Stimulated activated CD4-positive, alpha-beta T cell treated with anti-CD3 and anti-CD28 coated beads, Interleukin-15, amount 100 ng/mL, for 48 hours (primary cell): ENCODE results near the gene OR2T1.
"Not testable (repeated sequence)": the region's sequence is repeated elsewhere in the genome, so short reads cannot be mapped to it uniquely, and the experiment has no call there.

Experiments used
- DNase-seq, 2 donors: peaks; one replicate each; pipeline ENCODE4 v3.0.0-alpha.2; 2020; ENCODE audit warnings: low read depth in 2 of 2

OR2T1 gene

DNA sequence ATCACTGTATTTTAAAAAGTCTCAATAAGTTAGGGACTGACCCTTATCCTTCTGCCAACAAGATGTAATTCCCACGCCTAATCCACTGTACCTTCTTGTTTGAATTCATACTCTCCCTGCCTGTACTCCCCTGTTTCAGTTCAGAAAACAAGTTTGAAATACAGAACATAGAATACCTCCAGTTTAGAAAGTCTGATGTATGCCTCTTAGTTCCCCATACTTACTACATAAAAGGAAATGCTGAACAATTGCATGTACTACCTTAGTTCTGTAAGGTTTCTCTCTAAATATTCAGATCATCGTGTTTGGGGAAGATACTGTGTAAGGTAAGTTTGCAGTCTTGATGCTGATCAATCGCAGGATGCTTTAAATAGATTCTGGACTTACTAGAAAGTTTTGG is 33.5 kb downstream of the OR2T1 start:
- not testable (repeated sequence) for DNase-seq

DNA sequence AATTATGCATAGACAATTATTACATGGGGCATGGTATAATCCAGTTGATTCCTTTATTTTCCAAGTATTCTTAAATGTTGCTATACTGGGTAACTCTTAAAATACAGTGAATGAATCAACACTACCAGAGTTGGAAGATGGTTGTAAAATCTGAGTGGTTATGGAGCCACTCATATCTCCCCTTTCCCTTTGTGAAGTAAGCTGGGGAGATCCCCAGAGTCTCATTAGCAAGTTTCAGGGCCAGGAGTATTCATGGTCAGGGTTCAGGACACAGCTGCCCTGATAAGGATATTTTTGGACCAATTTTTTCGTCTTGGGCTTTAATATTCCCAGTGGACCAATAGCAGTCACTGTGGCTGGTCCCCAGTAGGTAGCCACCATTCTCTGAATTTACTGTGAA is 35.8 kb downstream of the OR2T1 start:
- DNase-seq = not testable (repeated sequence)

DNA sequence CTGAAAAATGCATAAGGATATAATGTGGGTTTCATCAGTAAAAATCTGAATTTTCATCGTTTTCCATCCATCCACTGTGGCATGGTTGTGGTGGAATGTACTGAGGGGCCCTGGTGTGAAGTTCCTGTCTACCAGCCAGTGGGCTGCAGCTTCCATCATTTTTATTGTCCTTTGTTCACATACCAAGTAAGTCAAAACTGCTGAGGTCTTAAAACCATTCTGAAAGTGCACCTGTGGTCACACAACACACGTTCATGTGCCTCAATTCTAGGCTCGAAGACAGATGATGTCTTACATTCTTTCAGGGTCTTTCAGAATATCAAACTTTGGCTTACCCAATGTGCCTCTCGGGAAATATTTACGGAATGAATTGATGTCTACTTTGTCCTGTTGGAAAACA is 36.4 kb downstream of the OR2T1 start:
- not testable (repeated sequence) for DNase-seq

DNA sequence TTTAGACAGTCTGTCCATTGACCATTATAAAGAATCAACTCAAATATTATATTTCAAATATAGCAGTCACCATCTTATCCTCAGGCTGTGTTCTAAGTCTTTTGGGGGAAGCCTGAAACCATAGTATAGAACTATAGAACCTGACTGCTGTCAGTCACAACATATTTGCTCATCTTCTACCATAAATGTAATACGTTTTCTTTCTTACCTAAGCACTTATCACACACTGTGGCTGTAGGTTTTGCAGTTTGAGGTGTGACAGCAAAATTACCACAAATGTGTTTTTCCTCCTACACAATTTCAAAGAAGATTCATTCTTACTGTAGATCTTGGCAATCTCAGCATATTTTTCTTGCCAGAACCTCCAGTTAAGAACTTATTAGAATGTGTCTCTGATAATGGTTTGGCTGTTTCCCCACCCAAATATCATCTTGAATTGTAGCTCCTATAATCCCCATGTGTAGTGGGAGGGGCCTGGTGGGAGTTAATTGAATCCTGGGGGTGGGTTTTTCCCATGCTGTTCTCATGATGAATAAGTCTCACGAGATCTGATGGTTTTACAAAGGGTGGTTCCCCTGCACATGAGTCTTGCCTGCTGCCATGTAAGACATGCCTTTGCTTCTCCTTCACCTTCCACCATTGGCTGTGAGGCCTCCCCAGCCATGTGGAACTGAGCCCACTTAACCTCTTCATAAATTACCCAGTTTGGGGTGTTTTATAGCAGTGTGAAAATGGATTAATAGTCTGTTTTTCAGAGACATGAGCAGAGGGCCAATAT is 39.8 kb downstream of the OR2T1 start:
- not testable (repeated sequence) for DNase-seq

DNA sequence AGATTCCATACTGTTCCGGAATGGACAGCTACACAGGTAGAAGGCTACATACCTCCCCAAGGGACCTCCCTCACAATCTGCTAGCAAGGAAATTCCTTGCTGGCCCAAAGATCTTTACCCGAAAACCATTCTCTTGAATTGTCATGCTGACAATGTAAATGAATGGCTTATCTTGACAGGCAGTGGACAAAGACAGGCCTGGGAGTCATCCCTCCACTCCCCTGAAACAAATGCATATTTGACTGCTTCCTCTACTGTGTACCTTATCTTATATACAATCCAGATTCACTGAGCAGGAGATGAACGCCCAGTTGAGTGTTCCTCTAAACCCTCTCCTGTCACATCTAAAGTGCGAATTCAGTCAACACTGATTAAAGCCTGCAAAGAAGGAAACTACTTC is 41.8 kb downstream of the OR2T1 start:
- not testable (repeated sequence) for DNase-seq

DNA sequence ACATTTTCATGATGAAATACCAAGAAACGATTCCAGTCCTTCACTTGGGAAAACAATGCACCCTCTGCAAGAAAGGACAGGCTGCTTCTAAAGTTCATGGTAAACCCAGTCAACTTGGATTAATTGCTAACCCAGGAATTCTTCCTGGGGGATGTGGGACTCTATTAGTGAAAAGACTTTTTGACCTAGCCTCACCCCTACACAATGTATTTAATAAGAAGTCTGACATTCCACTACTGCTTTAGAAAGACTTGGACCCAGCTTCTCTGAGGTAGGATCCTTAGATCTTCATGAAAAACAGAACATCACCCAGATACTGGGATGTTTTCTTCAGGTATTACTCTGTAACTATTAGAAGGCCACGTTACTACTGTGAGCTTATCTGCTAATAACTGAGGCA is 42.6 kb downstream of the OR2T1 start, which contains the start of gene OR2T2:
OR2T2 (plus strand) TSS at position 239 of the 400 bp plus-strand sequence. CDS start 7,161 bp downstream, outside the sequence.
- DNase-seq = not testable (repeated sequence)

DNA sequence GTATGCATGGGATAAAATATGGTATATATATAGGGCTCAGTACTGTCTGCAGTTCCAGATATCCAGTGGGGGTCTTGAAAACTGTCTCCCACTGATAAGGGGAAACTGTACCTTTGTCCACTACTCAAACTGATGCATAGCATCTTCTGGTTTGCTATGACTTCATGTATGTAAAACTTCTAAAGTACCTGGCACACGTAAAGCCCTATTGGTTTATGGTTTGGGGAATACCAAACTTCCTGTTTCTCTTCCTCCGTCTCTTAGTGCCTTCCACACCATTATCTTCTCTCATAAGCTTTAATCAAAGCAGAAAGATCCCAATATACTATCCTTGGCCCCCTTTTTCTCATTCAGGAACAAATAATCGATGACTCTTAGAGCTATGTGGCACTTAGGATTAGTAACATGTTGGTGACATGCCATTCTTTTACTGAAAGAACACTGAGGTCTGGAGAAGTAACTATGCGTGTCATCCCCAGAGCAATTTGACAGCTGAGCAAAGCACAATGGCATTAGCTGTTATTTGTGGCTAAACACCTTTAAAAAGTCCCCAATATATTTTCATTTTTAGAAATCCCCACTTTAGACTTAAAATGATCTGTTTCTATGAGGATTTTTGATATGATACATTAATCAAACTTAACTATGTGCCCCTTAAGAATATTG is 45.7 kb downstream of the OR2T1 start:
- DNase-seq = not testable (repeated sequence)

DNA sequence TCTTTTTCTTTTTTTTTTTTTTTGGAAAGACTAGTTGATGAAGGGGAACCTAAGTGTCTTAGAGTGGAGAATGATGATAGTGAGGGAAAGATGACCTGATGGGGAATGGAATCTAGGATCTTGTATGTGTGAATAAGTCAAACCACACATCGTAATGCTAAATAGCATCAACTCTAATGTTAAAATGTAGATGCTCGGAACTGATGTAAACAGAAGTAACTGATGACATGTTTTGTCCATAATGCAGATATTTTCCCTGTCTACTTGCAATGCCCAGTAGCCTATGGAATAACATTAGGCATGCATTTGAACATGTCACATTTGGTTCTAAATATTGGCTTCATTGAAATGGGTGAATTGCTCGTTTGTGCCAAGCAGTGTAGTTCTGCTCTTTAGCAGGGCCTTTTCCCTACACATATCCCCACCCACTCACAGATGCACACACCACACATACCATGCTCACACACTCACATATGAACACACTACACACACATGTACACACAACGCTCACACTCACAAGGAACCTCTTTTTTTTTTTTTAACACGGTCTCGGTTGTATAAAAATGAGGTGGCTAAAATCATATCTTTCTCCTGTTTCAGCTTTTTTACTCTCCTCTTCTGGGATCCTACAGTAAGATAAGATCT is 47.1 kb downstream of the OR2T1 start:
- DNase-seq = not testable (repeated sequence)

DNA sequence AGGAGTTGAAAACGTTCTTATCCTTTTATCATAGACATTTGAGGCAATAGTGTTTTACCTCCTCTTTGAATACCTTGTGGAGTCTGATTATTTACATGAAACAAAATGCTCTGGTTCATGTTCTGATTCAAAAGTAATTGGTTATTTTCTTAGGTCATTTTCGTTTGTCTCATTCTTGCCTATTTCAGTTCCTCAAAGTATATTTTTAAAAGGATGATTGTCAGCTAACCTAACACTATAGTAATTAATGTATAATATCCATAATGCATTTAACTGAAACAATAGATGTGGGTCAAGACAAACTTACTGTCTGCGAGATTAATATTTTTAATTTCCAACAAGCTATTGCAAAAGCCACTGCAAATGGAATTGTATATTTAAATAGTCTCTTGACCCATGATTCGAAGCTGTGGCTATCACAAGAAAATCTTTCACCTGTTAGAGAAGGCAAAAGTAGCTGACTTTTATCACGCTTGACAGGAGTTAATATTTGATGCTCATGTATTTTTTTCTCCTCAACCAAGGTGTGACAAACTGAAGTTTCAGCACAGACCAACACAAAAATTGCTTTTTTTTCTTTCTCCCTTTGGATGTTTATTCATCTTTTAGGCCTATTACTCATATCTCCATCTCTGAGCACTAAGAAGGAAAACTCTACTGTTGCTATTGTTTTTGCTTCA is 47.8 kb downstream of the OR2T1 start:
- DNase-seq = not testable (repeated sequence)

DNA sequence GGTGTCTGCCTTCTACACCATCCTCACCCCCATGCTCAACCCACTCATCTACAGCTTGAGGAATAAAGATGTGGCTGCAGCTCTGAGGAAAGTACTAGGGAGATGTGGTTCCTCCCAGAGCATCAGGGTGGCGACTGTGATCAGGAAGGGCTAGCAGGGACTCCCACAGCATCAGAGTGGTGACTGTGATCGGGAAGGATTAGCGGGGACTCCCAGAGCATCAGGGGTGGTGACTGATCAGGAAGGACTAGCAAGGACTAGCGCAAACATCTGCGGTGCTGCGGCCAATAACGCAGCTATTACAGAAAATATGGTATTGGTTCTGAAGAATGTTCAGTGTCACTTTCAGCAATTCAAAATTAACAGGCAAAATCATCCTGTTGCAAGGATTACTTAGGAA is 50.8 kb downstream of the OR2T1 start:
- DNase-seq = not testable (repeated sequence)

DNA sequence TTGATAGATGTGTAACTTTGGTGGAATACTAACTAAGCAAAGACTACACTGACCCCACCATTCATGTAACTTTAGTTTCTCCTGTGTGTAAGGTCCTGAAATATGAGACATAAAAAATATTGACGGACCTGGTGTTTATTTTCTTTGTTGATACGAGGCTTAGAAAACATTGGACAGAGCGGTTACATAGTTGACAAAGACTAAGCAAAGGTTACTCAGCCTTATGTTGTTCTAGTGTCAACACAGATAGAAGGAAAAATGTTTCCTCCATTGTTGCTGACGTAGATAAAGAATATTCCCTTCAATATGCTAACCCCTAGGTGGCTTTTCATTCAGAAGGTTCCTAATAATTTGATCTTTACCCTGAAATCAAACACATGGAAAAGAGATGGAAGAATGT is 52.2 kb downstream of the OR2T1 start:
- DNase-seq = not testable (repeated sequence)

DNA sequence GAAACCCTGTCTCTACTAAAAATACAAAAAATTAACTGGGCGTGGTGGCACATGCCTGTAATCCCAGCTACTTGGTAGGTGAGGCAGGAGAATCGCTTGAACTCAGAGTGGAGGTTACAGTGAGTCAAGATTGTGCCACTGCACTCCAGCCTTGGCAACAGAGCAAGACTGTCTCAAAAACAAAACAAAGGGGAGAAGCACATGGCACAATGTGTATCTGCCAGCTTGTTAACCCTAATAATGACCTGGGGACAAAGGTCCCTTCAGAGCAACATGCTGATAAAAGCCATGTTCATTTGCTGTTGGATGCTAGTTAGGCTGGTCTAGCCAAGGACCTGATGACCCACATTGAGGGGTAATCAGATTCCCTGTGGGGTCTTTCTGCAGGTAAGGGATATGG is 53.8 kb downstream of the OR2T1 start:
- not testable (repeated sequence) for DNase-seq
